Measurements from ENCODE around the gene SH3BGRL3. TPM values are rescaled to one million over a fixed set of nuclear protein-coding genes. Genes with fewer than 3 reads are reported as not detected.

The SH3BGRL3 gene
- total RNA-seq, 1 donor from 2014 or later = 412 TPM

DNA sequence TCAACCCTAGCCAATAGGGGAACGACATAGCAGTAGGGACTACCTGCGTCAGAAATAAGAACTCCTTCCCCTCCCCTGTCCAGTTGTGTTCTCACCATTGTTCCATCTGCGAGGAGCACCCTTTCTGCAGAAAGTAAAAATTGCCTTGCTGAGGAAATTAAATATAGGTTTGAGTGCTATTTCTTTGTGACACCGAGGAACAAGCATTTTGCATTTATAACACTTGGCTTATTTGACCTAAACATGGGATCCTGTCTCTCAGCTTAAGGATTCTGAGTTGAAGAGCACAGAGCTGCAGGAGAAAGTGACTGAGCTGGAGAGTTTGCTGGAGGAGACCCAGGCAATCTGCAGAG lies 10.7 kb upstream of the SH3BGRL3 start:
- H3K4me1 Mint-ChIP-seq (ENCODE audit: low read depth, unreplicated experiment) = no peaks in the 10 kb centered on the region
- no peaks in the 10 kb centered on the region for H3K27me3 Mint-ChIP-seq (ENCODE audit: unreplicated experiment)
- H3K27ac Mint-ChIP-seq (ENCODE audit: unreplicated experiment) = no peak overlapping the region
- H3K4me3 Mint-ChIP-seq (ENCODE audit: unreplicated experiment) = no peak overlapping the region
- peaks cover 19% of the 10 kb centered on the region for H3K36me3 Mint-ChIP-seq (ENCODE audit: unreplicated experiment)
- TF ChIP-seq, protein P1, sequence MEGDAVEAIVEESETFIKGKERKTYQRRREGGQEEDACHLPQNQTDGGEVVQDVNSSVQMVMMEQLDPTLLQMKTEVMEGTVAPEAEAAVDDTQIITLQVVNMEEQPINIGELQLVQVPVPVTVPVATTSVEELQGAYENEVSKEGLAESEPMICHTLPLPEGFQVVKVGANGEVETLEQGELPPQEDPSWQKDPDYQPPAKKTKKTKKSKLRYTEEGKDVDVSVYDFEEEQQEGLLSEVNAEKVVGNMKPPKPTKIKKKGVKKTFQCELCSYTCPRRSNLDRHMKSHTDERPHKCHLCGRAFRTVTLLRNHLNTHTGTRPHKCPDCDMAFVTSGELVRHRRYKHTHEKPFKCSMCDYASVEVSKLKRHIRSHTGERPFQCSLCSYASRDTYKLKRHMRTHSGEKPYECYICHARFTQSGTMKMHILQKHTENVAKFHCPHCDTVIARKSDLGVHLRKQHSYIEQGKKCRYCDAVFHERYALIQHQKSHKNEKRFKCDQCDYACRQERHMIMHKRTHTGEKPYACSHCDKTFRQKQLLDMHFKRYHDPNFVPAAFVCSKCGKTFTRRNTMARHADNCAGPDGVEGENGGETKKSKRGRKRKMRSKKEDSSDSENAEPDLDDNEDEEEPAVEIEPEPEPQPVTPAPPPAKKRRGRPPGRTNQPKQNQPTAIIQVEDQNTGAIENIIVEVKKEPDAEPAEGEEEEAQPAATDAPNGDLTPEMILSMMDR (IDR thresholded peaks at IDR 0.05; ENCODE audit: partially characterized antibody, unreplicated experiment) = no peak
- peaks cover 4% of the 10 kb centered on the region for H3K9me3 Mint-ChIP-seq (ENCODE audit: unreplicated experiment)
- no peak for DNase-seq

DNA sequence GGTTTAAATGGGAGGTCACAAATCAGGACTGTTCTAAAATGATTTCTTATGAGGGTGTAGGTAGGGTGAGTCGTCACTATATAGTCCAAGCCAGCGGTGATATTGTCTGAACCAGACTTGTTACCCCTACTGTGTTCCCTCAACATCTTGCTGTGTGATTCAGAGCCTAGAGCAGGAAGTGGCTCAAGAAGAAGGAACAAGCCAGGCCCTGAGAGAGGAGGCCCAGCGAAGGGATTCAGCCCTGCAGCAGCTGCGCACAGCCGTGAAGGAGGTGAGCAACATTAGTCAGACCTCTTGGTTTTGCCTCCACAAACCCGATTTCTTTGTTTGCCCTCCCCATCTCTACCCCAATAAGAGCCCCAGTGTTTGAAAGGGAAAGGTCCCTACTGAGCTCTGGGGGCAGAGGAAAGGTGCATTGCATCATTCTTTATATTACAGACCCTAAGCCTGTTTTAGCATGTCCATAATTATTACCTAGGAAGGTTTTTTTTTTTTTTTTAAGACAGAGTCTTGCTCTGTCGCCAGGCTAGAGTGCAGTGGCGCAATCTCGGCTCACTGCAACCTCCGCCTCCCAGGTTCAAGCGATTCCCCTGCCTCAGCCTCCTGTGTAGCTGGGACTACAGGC lies 5.0 kb upstream of the SH3BGRL3 start:
- Mint-ChIP-seq H3K36me3 (ENCODE audit: unreplicated experiment) (peaks cover 4% of the 10 kb centered on the region), H3K27ac (ENCODE audit: unreplicated experiment) (no peak overlapping the region), H3K9me3 (ENCODE audit: unreplicated experiment) (no peaks in the 10 kb centered on the region), H3K27me3 (ENCODE audit: unreplicated experiment) (peaks cover 5% of the 10 kb centered on the region), H3K4me3 (ENCODE audit: unreplicated experiment) (no peak overlapping the region), H3K4me1 (ENCODE audit: low read depth, unreplicated experiment) (peaks cover 26% of the 10 kb centered on the region)
- TF ChIP-seq, protein P1 (IDR thresholded peaks at IDR 0.05; ENCODE audit: partially characterized antibody, unreplicated experiment) = no peak
- no peak for DNase-seq

DNA sequence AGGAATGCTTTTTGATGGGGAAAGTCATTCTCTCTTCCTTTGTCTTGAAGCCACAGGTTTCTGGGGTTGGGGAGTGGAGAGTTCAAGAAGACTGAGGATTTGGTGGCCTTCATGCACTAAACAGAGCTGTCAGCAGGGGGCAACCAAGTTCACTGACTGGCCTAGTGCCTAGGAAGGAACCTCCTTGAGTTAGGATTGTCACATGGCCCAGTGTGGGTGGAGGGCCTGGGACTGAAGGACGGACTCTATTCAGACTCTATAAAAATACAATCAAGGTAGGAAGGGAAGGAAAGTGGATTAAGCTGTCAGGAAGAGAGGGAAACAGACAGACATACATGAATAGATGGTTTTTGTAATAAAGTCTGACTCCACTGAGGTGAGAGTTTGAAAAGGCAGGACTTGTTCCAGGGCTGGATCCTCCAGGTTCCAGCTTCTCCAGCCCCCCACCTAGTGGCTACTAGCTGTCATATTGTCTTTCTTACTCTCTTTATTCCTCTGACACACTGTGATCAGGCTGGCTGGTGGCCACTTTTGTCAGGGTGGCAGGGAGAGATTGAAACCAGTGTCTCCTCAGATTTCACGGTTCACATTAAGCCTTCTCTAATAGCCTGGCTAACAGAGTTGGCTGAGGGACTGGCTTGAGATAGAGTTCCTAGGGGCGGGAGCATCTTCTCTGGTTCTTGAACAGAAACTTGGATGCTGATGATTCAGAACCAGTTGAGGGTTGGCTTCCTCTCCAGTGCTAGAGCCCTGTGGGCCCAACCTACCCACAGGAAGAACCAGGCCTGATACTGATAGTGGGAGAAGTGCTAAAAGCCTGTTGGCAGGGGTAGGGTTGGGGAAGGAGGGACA lies 4.1 kb upstream of the SH3BGRL3 start:
- peaks cover 4% of the 10 kb centered on the region for H3K36me3 Mint-ChIP-seq (ENCODE audit: unreplicated experiment)
- H3K9me3 Mint-ChIP-seq (ENCODE audit: unreplicated experiment) = no peaks in the 10 kb centered on the region
- peak overlapping the region; percentile 12 for H3K27ac Mint-ChIP-seq (ENCODE audit: unreplicated experiment)
- H3K27me3 Mint-ChIP-seq (ENCODE audit: unreplicated experiment) = peaks cover 5% of the 10 kb centered on the region
- H3K4me1 Mint-ChIP-seq (ENCODE audit: low read depth, unreplicated experiment) = peaks cover 26% of the 10 kb centered on the region
- TF ChIP-seq, protein P1 (IDR thresholded peaks at IDR 0.05; ENCODE audit: partially characterized antibody, unreplicated experiment) = peak; percentile 90
- peak overlapping the region; percentile 31 for H3K4me3 Mint-ChIP-seq (ENCODE audit: unreplicated experiment)
- DNase-seq = peak; percentile 81

DNA sequence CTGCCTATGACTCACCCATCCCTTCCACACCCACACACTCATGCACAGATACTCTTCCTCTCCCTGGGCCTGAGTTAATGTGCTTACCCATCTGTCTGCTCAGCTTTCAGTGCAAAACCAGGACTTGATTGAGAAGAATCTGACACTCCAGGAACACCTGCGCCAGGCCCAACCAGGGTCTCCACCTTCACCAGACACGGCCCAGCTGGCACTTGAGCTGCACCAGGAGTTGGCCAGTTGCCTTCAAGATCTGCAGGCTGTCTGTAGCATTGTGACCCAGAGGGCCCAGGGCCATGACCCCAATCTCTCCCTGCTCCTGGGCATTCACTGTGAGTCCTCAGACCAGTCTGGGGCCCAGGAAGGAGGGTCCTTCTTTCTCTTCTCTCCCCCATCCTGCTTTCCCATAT lies 3.5 kb upstream of the SH3BGRL3 start:
- H3K36me3 Mint-ChIP-seq (ENCODE audit: unreplicated experiment) = peaks cover 4% of the 10 kb centered on the region
- peaks cover 10% of the 10 kb centered on the region for H3K27me3 Mint-ChIP-seq (ENCODE audit: unreplicated experiment)
- DNase-seq = no peak
- H3K9me3 Mint-ChIP-seq (ENCODE audit: unreplicated experiment) = peaks cover 2% of the 10 kb centered on the region
- peaks cover 31% of the 10 kb centered on the region for H3K4me1 Mint-ChIP-seq (ENCODE audit: low read depth, unreplicated experiment)
- H3K4me3 Mint-ChIP-seq (ENCODE audit: unreplicated experiment) = no peak overlapping the region
- TF ChIP-seq, protein P1 (IDR thresholded peaks at IDR 0.05; ENCODE audit: partially characterized antibody, unreplicated experiment) = no peak
- H3K27ac Mint-ChIP-seq (ENCODE audit: unreplicated experiment) = no peak overlapping the region

DNA sequence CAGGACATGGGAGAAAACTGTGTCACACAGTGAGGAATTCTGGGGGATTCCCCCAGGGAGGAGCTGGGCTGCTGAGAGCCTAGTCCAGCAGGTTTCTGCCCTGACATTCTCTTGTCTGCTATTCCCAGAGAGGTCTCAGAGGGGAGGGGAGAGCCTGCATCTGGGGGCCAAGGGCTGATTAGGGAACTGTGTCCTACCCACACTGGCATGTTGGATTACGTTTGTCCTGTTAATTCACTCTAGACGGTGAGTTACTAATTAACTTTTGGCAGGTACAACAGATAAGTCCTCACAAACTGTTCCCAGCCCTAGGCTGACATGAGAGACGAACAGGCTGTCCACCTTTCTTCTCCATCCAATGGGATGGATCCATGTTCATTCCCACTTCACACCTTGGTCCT lies 2.6 kb upstream of the SH3BGRL3 start:
- Mint-ChIP-seq H3K27me3 (ENCODE audit: unreplicated experiment) (peaks cover 12% of the 10 kb centered on the region), H3K27ac (ENCODE audit: unreplicated experiment) (no peak overlapping the region), H3K4me3 (ENCODE audit: unreplicated experiment) (no peak overlapping the region), H3K9me3 (ENCODE audit: unreplicated experiment) (peaks cover 2% of the 10 kb centered on the region), H3K36me3 (ENCODE audit: unreplicated experiment) (peaks cover under 1% of the 10 kb centered on the region), H3K4me1 (ENCODE audit: low read depth, unreplicated experiment) (peaks cover 37% of the 10 kb centered on the region)
- no peak for DNase-seq
- TF ChIP-seq, protein P1 (IDR thresholded peaks at IDR 0.05; ENCODE audit: partially characterized antibody, unreplicated experiment) = no peak

Data from glutamatergic neuron (in vitro differentiated cells).